HUDEP-2 (cell line): ENCODE measurements around the gene SLC39A1.

Experiments used
- DNase-seq, 76 experiments: peaks; one replicate each; lab custom pipeline; 2025; ENCODE audit not compliant: unreplicated experiment in 76 of 76; lab: John Stamatoyannopoulos, UW

The SLC39A1 gene

GRCh38 chr1:153954826-153955225 is 8.5 kb downstream of the SLC39A1 start:
- no peak for DNase-seq

- no peak for DNase-seq
These were observed 9.4 kb downstream of the SLC39A1 start for GRCh38 chr1:153953859-153954365.

GRCh38 chr1:153951801-153952200 is 11.5 kb downstream of the SLC39A1 start:
- DNase-seq: no peak

GRCh38 chr1:153951183-153951582 is 12.2 kb downstream of the SLC39A1 start:
- no peak for DNase-seq

- DNase-seq: peak in 69 of 76 experiments; percentile 9 to 81 (median 61)
These were observed 16.6 kb downstream of the SLC39A1 start, which contains the start of gene DENND4B for GRCh38 chr1:153946622-153947241. DENND4B (minus strand) TSS chr1:153946718; CDS start chr1:153944374, 2,344 bp downstream.

GRCh38 chr1:153945795-153946621 is 17.3 kb downstream of the SLC39A1 start:
- DNase-seq: peak in 59 of 76 experiments; percentile 15 to 68 (median 45)

GRCh38 chr1:153945131-153945794 is 18.1 kb downstream of the SLC39A1 start:
- peak in 42 of 76 experiments; percentile 8 to 58 (median 34) for DNase-seq

GRCh38 chr1:153944827-153945117 is 18.6 kb downstream of the SLC39A1 start:
- DNase-seq: no peak

- no peak for DNase-seq
These were observed 19.1 kb downstream of the SLC39A1 start for GRCh38 chr1:153944005-153944826.

GRCh38 chr1:153942766-153943549 is 20.4 kb downstream of the SLC39A1 start:
- no peak for DNase-seq

GRCh38 chr1:153941826-153942725 is 21.3 kb downstream of the SLC39A1 start:
- DNase-seq: no peak

GRCh38 chr1:153940756-153941155 is 22.6 kb downstream of the SLC39A1 start:
- no peak for DNase-seq

GRCh38 chr1:153939476-153939875 is 23.9 kb downstream of the SLC39A1 start:
- DNase-seq: no peak

- no peak for DNase-seq
These were observed 24.3 kb downstream of the SLC39A1 start for GRCh38 chr1:153938996-153939395.

- no peak for DNase-seq
These were observed 26.0 kb downstream of the SLC39A1 start for GRCh38 chr1:153937331-153937730.

GRCh38 chr1:153936011-153936802 is 27.1 kb downstream of the SLC39A1 start:
- no peak for DNase-seq

- no peak for DNase-seq
These were observed 28.6 kb downstream of the SLC39A1 start for GRCh38 chr1:153934746-153935145.

- DNase-seq: no peak
These were observed 29.4 kb downstream of the SLC39A1 start for GRCh38 chr1:153933955-153934354.
